Panc1 (cell line): ENCODE results near the gene ASB16. TPM values are rescaled to one million over a fixed set of nuclear protein-coding genes. Genes with fewer than 3 reads are reported as not detected.

ENCODE experiments used
- ATAC-seq: fragments of 200-7000 bp; cut with Tn5 transposase; 2 replicates; pipeline ENCODE4 v1.9.1; 2020; ENCODE audit warnings: mild to moderate bottlenecking, moderate library complexity
- BruUV-seq: library from RNA; stranded (reverse); fragments of 400-500 nt; replicated peaks from 2 replicates; lab custom pipeline; 2021; lab: Mats Ljungman, UMichigan
- CTCF ChIA-PET: fragments of 300-600 bp; sonication (Branson Sonifier 250); formaldehyde crosslinking; loops from one replicate; lab custom pipeline; 2022; ENCODE audit warnings: antibody characterized with exemption; lab: Charles Lee
- POLR2A ChIA-PET: fragments of 300-600 bp; sonication (Branson Sonifier 250); formaldehyde crosslinking; loops from one replicate; lab custom pipeline; 2022; ENCODE audit warnings: antibody characterized with exemption; lab: Charles Lee
- DNase-seq: peaks from one replicate; pipeline ENCODE4 v3.0.0-alpha.2; 2010; ENCODE audit warnings: low read depth, low spot score
- H3K27ac ChIP-seq: 2 replicates; pipeline ENCODE4 v1.5.1; 2011; ENCODE audit warnings: mild to moderate bottlenecking, low read length, inconsistent platforms
- H3K27me3 ChIP-seq: fragments of 200-500 bp; sonication (Bioruptor generic); 2 replicates; pipeline ENCODE4 v1.6.0; 2014; ENCODE audit warnings: low read length, inconsistent platforms; ENCODE audit not compliant: control insufficient read depth, insufficient read depth
- H3K36me3 ChIP-seq: fragments of 200-500 bp; sonication (Bioruptor generic); 2 replicates; pipeline ENCODE4 v1.5.1; 2014; ENCODE audit warnings: inconsistent platforms, mild to moderate bottlenecking, low read length, moderate library complexity; ENCODE audit not compliant: control insufficient read depth, insufficient read depth
- H3K4me1 ChIP-seq: 2 replicates; pipeline ENCODE4 v1.5.1; 2011; ENCODE audit warnings: inconsistent platforms, mild to moderate bottlenecking, low read length, moderate library complexity; ENCODE audit not compliant: control insufficient read depth, insufficient read depth
- H3K4me3 ChIP-seq, 2 experiments: 2 replicates each; pipeline ENCODE4 v1.5.1; 2011 to 2012; ENCODE audit warnings: low read depth in 2 of 2, low read length in 2 of 2, mild to moderate bottlenecking in 2 of 2, inconsistent platforms in 1 of 2, moderate library complexity in 1 of 2
- H3K9me3 ChIP-seq: fragments of 200-500 bp; sonication (Bioruptor generic); 2 replicates; pipeline ENCODE4 v1.5.1; 2014; ENCODE audit warnings: low read depth, mild to moderate bottlenecking, inconsistent platforms, low read length, moderate library complexity; ENCODE audit not compliant: control insufficient read depth, insufficient read depth
- CTCF ChIP-seq: fragments of 450-650 bp; IDR thresholded peaks from 2 replicates; pipeline ENCODE4 v1.5.1; 2017; ENCODE audit warnings: mild to moderate bottlenecking
- POLR2AphosphoS5 ChIP-seq: IDR thresholded peaks from 2 replicates; pipeline ENCODE4 v1.6.1; 2012; ENCODE audit warnings: mild to moderate bottlenecking, low read depth, low read length, moderate library complexity
- REST ChIP-seq, 2 experiments: IDR thresholded peaks; 2 replicates each; pipeline ENCODE4 v1.6.1; 2011 to 2012; ENCODE audit warnings: low read depth in 2 of 2, control low read depth in 1 of 2, low read length in 1 of 2, mild to moderate bottlenecking in 1 of 2, moderate library complexity in 1 of 2; ENCODE audit not compliant: insufficient read depth in 1 of 2
- SIN3A ChIP-seq: IDR thresholded peaks from 2 replicates; pipeline ENCODE4 v1.6.1; 2012; ENCODE audit warnings: low read depth, mild to moderate bottlenecking, low read length, moderate library complexity, borderline replicate concordance; ENCODE audit not compliant: insufficient read depth
- TCF7L2 ChIP-seq: IDR thresholded peaks from 2 replicates; pipeline ENCODE4 v1.6.1; 2011; ENCODE audit warnings: mild to moderate bottlenecking, low read depth, low read length, inconsistent platforms
- in situ Hi-C: cut with HindIII; loops from 2 replicates; pipeline ENCODE4 v1.10.0; 2016; ENCODE audit warnings: low sequenced_read_pairs, low pct_unique_long_range_greater_than_20kb
- intact Hi-C: fragments of 100-400 bp; cut with micrococcal nuclease; formaldehyde crosslinking; loops from one replicate; pipeline ENCODE4 v1.10.0; 2022; ENCODE audit not compliant: unreplicated experiment
- total RNA-seq: library from RNA; stranded (reverse); gene quantifications from one replicate; pipeline ENCODE4 v1.2.1, GENCODE V29; 2021; ENCODE audit not compliant: unreplicated experiment

The ASB16 gene
- total RNA-seq, 1 experiment from 2014 or later, result not detected

- TF ChIP-seq SIN3A (no peak), REST (IDR thresholded peaks at IDR 0.05; ENCODE audit: insufficient read depth in 1 of 2, low read depth in 2 of 2, low read length in 1 of 2) (no peak), POLR2AphosphoS5 (no peak), TCF7L2 (no peak), CTCF (no peak)
- no TSS peak for BruUV-seq
- CTCF ChIA-PET, result interaction anchor here (0.6 kb wide), 2 partner anchors 181 kb away, joined by 3 read pairs; no protein-coding TSS in a partner anchor
- Histone ChIP-seq H3K4me1 (peaks cover 8% of the 10 kb centered on the region), H3K4me3 (no peak overlapping the region), H3K27me3 (no peaks in the 10 kb centered on the region), H3K9me3 (no peaks in the 10 kb centered on the region), H3K27ac (no peak overlapping the region), H3K36me3 (no peaks in the 10 kb centered on the region)
- in situ Hi-C loops, result no loop called here
- POLR2A ChIA-PET, result no interaction called here
- DNase-seq, result no peak
- intact Hi-C loops, result no loop called here
- no peak for ATAC-seq
Measured at GRCh38 chr17:44171931-44172455, 1.5 kb downstream of the ASB16 start.

GRCh38 chr17:44174427-44174826 lies 3.9 kb downstream of the ASB16 start:
- ChIA-PET POLR2A (interaction anchor here (0.7 kb wide), 2 partner anchors 85 to 122 kb away, joined by 4 to 7 read pairs; no protein-coding TSS in a partner anchor), CTCF (no interaction called here)
- ATAC-seq, result no peak
- no peak for DNase-seq
- no peak overlapping the region for H3K4me3 ChIP-seq
- no peaks in the 10 kb centered on the region for H3K9me3 ChIP-seq
- no peak for TF ChIP-seq CTCF
- no peak for TF ChIP-seq TCF7L2
- TF ChIP-seq SIN3A, result no peak
- no peak for TF ChIP-seq REST (IDR thresholded peaks at IDR 0.05; ENCODE audit: insufficient read depth in 1 of 2, low read depth in 2 of 2, low read length in 1 of 2)
- TF ChIP-seq POLR2AphosphoS5, result no peak
- H3K4me1 ChIP-seq, result peaks cover 8% of the 10 kb centered on the region
- intact Hi-C loops (no loop called here), in situ Hi-C loops (no loop called here)
- no peaks in the 10 kb centered on the region for H3K36me3 ChIP-seq
- H3K27me3 ChIP-seq, result no peaks in the 10 kb centered on the region
- no TSS peak for BruUV-seq
- no peak overlapping the region for H3K27ac ChIP-seq
